ENCODE data around the gene KIT. TPM values are rescaled to one million over a fixed set of nuclear protein-coding genes. Genes with fewer than 3 reads are reported as not detected.
A peak's percentile ranks its signal among the peaks of the same experiment; 100 is the strongest.

The KIT gene
- total and polyA plus RNA-seq, 10 of the 15 experiments (the other 5 are each of a cell fraction or from before 2014, with no cell fraction given), result 0.01 to 0.03 TPM; not detected in 8

- no peak for TF ChIP-seq ZBTB40 (IDR thresholded peaks at IDR 0.05; ENCODE audit: borderline replicate concordance)
- TF ChIP-seq HCFC1 (IDR thresholded peaks at IDR 0.05; ENCODE audit: low read length), result no peak
- TF ChIP-seq RFX5 (IDR thresholded peaks at IDR 0.05; ENCODE audit: low read depth, low read length), result no peak
These were observed 589 bp upstream of the KIT start (continued) for GRCh38 chr4:54657185-54657550.

GRCh38 chr4:54658252-54659093, 716 bp downstream of the KIT start:
- intact Hi-C loops (cut with micrococcal nuclease; ENCODE audit: unreplicated experiment) (no loop called here), in situ Hi-C loops (cut with MboI) (no loop called here)
- no peaks in the 10 kb centered on the region for H3K79me2 ChIP-seq (ENCODE audit: control insufficient read depth, insufficient read depth, low read length)
- H3K4me2 ChIP-seq (ENCODE audit: control insufficient read depth, insufficient read depth), result peak overlapping the region; percentile 62
- no peaks in the 10 kb centered on the region for H3K9me3 ChIP-seq (replicated peaks; ENCODE audit: control insufficient read depth, insufficient read depth, low read length)
- RAD21 ChIA-PET (ENCODE audit: unreplicated experiment), result no interaction called here
- CTCF ChIA-PET, result no interaction called here
- peaks cover 13 to 22% of the 10 kb centered on the region in 2 experiments for H3K27me3 ChIP-seq (replicated peaks in 1 of 2; ENCODE audit: control insufficient read depth in 2 of 2, insufficient read depth in 2 of 2, low read length in 1 of 2)
- ATAC-seq, result peak; percentile 30
- POLR2A ChIA-PET, result no interaction called here
- no peak overlapping the region for H3K9ac ChIP-seq (ENCODE audit: control insufficient read depth, insufficient read depth, low read length)
- no peak for FAIRE-seq
- TF ChIP-seq HDAC6 (IDR thresholded peaks at IDR 0.05; ENCODE audit: unreplicated experiment), result peak; percentile 3
- no peak for TF ChIP-seq PAX5 (IDR thresholded peaks at IDR 0.05; ENCODE audit: borderline replicate concordance, low read depth, low read length)
- SMC1A ChIA-PET (ENCODE audit: uncharacterized antibody, unreplicated experiment), result no interaction called here
- peak overlapping the region; percentile 29; the same call in 1 of the 2 replicates for H2AFZ ChIP-seq (ENCODE audit: control insufficient read depth, low read depth, low read length)
- H3K4me1 ChIP-seq (ENCODE audit: control insufficient read depth, insufficient read depth, low read length), result no peaks in the 10 kb centered on the region
- BruUV-seq (replicated peaks), result no TSS peak
- no peaks in the 10 kb centered on the region for H4K20me1 ChIP-seq (ENCODE audit: control insufficient read depth, insufficient read depth)
- no peak overlapping the region for H3K27ac ChIP-seq (ENCODE audit: control insufficient read depth, insufficient read depth)
- peak overlapping the region; percentile 16; the same call in 1 of the 2 replicates for H3K4me3 ChIP-seq
- DNase-seq (ENCODE audit: low read depth, low spot score), result no peak
- H3K36me3 ChIP-seq (ENCODE audit: control insufficient read depth in 2 of 2, insufficient read depth in 2 of 2, low read length in 1 of 2), result no peaks in the 10 kb centered on the region
- WGBS (ENCODE audit: insufficient coverage, insufficient replicate concordance, low lambda C conversion rate, missing lambda C conversion rate), result 5% methylated on average over 65 of the region's 81 CpGs

Measured in GM12878 (cell line).